ENCODE data around the gene MLYCD. TPM values are rescaled to one million over a fixed set of nuclear protein-coding genes. Genes with fewer than 3 reads are reported as not detected.

MLYCD gene
- total RNA-seq, 1 donor = 5.1 TPM

DNA sequence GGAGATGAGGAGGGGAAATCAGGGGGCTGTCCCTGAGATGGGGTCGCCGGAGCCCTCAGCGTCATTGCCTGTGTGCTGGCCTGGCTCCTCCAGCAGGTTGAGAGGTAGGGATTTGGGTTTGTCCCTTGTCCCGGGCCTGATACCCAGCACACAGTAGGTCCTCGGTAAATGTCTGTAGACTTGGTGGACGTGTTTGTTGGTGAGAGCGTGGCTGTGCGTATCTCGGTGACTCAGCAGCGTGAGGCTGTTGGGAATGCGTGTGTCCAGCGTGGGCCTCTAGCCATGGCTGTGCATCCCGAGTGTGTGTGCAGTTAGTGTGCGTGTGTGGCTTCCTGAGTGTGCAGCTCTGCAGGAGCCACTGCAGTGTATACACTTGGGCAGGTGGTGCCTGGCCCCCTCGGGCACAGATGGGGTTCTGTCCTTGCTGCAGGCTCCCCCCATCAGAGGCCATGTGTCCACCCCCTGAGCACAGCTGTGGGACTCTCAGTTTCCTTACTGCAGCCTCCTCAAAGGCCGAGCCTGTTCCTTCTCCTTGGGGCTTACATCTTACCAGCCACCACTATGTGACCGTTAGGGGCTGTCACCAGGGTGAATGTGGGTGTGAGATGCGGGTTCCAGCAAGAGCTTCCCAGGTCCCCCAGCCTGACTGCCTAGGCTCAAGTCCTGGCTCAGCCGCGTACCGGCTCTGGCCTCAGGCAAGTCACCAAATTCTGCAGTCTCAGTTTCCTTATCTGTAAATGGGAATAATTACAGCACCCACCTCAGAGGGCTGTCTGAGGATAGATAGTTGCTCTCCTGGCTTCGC lies 74.9 kb downstream of the MLYCD start:
- Histone ChIP-seq H3K79me2 (ENCODE audit: insufficient read depth, low read length) (no peaks in the 10 kb centered on the region), H3K4me3 (ENCODE audit: insufficient read depth, low read length) (no peak overlapping the region), H3K36me3 (ENCODE audit: insufficient read depth, low read length) (no peaks in the 10 kb centered on the region), H2AFZ (ENCODE audit: low read length) (no peak overlapping the region), H3K27me3 (ENCODE audit: insufficient read depth, low read length) (peaks cover 9% of the 10 kb centered on the region), H3K27ac (ENCODE audit: low read depth, low read length) (no peak overlapping the region), H3K9me3 (ENCODE audit: low read depth, low read length) (no peaks in the 10 kb centered on the region), H3K4me2 (ENCODE audit: insufficient read depth, low read length) (no peak overlapping the region), H3K4me1 (ENCODE audit: insufficient read depth, low read length) (no peaks in the 10 kb centered on the region), H4K20me1 (ENCODE audit: insufficient read depth, low read length) (no peaks in the 10 kb centered on the region)
- TF ChIP-seq, protein P1, sequence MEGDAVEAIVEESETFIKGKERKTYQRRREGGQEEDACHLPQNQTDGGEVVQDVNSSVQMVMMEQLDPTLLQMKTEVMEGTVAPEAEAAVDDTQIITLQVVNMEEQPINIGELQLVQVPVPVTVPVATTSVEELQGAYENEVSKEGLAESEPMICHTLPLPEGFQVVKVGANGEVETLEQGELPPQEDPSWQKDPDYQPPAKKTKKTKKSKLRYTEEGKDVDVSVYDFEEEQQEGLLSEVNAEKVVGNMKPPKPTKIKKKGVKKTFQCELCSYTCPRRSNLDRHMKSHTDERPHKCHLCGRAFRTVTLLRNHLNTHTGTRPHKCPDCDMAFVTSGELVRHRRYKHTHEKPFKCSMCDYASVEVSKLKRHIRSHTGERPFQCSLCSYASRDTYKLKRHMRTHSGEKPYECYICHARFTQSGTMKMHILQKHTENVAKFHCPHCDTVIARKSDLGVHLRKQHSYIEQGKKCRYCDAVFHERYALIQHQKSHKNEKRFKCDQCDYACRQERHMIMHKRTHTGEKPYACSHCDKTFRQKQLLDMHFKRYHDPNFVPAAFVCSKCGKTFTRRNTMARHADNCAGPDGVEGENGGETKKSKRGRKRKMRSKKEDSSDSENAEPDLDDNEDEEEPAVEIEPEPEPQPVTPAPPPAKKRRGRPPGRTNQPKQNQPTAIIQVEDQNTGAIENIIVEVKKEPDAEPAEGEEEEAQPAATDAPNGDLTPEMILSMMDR (IDR thresholded peaks at IDR 0.05; ENCODE audit: extremely low read depth, low read depth, low read length) = no peak
- peak; percentile 77 for DNase-seq (ENCODE audit: insufficient read length, low spot score, missing footprints)

DNA sequence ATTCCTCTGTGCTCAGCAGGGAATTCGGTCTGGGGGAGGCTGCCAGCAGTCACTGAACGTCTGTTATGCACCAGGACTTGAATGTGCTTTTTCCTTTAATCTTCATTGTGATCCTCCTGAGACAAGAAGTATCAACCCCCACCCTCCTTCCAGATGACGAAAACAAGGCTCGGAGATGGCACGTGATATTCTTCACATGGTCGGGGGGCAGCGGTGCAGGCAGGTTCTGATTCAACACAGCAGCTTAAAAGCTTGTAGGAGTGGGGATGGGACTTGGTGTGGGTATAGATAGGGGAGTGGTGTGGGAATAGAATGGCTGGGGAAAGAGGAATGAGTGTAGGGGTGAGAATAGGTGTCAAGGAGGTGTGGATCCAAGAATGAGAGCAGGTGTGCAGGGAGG lies 75.6 kb downstream of the MLYCD start:
- DNase-seq (ENCODE audit: insufficient read length, low spot score, missing footprints) = peak; percentile 65
- Histone ChIP-seq H3K27me3 (ENCODE audit: insufficient read depth, low read length) (peaks cover 3% of the 10 kb centered on the region), H3K4me3 (ENCODE audit: insufficient read depth, low read length) (no peak overlapping the region), H4K20me1 (ENCODE audit: insufficient read depth, low read length) (no peaks in the 10 kb centered on the region), H3K79me2 (ENCODE audit: insufficient read depth, low read length) (no peaks in the 10 kb centered on the region), H3K9me3 (ENCODE audit: low read depth, low read length) (no peaks in the 10 kb centered on the region), H3K36me3 (ENCODE audit: insufficient read depth, low read length) (no peaks in the 10 kb centered on the region), H3K27ac (ENCODE audit: low read depth, low read length) (no peak overlapping the region), H3K4me1 (ENCODE audit: insufficient read depth, low read length) (no peaks in the 10 kb centered on the region), H3K4me2 (ENCODE audit: insufficient read depth, low read length) (no peak overlapping the region), H2AFZ (ENCODE audit: low read length) (no peak overlapping the region)
- TF ChIP-seq, protein P1 (IDR thresholded peaks at IDR 0.05; ENCODE audit: extremely low read depth, low read depth, low read length) = no peak

DNA sequence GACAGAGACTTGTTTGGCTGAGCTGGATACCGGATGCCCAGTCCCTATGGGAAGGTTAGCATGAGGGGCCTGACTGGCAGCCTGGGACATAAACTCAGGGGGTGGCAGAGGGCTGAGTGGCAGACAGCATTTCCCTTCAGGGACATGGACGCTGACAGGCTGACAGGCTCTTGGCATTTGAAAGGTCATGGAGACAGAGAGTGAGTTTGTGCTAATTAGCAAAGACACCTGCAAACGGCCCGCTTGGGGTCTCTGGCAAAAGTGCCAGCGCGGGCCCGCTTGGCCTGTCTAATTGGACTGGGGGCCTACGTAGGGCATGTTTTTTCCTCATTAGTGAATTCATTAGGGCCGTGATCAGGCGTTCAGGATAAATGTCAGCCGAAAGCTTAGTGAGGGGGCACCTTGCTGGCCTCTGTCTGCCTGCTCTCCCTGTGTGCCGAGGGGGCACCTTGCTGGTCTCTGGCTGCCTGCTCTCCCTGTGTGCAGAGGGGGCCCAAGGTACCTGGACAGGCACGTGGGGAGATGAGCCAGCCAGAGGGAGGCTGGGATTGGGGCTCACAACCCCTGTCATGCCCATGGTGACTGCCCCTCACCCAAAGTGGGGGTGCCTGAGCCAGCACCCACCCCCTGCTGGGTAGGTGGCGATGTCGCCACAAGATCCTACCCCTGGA lies 76.8 kb downstream of the MLYCD start:
- Histone ChIP-seq H3K9me3 (ENCODE audit: low read depth, low read length) (no peaks in the 10 kb centered on the region), H4K20me1 (ENCODE audit: insufficient read depth, low read length) (no peaks in the 10 kb centered on the region), H3K4me1 (ENCODE audit: insufficient read depth, low read length) (no peaks in the 10 kb centered on the region), H3K4me2 (ENCODE audit: insufficient read depth, low read length) (no peak overlapping the region), H3K4me3 (ENCODE audit: insufficient read depth, low read length) (no peak overlapping the region), H3K27me3 (ENCODE audit: insufficient read depth, low read length) (peaks cover 3% of the 10 kb centered on the region), H3K36me3 (ENCODE audit: insufficient read depth, low read length) (no peaks in the 10 kb centered on the region), H3K79me2 (ENCODE audit: insufficient read depth, low read length) (no peaks in the 10 kb centered on the region), H3K27ac (ENCODE audit: low read depth, low read length) (no peak overlapping the region), H2AFZ (ENCODE audit: low read length) (no peak overlapping the region)
- DNase-seq (ENCODE audit: insufficient read length, low spot score, missing footprints) = no peak
- TF ChIP-seq, protein P1 (IDR thresholded peaks at IDR 0.05; ENCODE audit: extremely low read depth, low read depth, low read length) = no peak

Other genes with a start within 250 kb of the MLYCD start
- gene HSBP1, start 91.1 kb upstream of the MLYCD start, total RNA-seq = 18.8 and 25.0 TPM in 2 replicates
- gene OSGIN1, start 54.1 kb downstream of the MLYCD start, total RNA-seq = 3.6 and 5.0 TPM in 2 replicates
- 0.29 and 0.72 TPM in 2 replicates for gene NECAB2, start 69.1 kb downstream of the MLYCD start, total RNA-seq
- not detected in 2 replicates for gene SLC38A8, start 143.7 kb downstream of the MLYCD start, total RNA-seq
- 114 and 133 TPM in 2 replicates for gene MBTPS1, start 217.8 kb downstream of the MLYCD start, total RNA-seq
- gene HSDL1, start 246.1 kb downstream of the MLYCD start, total RNA-seq = 18.1 and 18.9 TPM in 2 replicates
- gene DNAAF1, start 246.2 kb downstream of the MLYCD start, total RNA-seq = 0.29 and 0.36 TPM in 2 replicates